ENCODE data around the gene ACVR2B.
A peak's percentile ranks its signal among the peaks of the same experiment; 100 is the strongest.

ACVR2B gene

DNA sequence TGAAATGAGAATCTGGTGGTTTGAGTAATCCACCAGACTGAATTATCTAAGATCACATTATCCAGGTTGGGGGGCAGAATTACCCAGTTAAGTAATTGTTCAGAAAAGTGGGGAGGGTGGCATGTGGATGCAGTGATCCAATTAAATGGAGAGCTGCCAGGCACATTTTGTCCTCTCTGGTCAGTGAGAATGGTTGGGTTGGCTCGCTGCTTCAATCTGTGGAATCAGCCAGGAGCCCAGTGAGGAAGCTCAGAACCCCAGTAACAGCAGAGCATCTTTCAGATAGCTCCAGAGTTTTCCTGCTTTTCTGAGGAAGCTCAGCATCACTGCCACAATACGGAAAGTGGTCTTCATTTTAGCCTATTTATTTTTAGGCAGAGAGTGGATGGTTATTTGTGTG lies 36.1 kb downstream of the ACVR2B start:
- no peak for DNase-seq

GRCh38 chr3:38490281-38491030 lies 36.8 kb downstream of the ACVR2B start:
- no peak for DNase-seq

- no peak for DNase-seq
These were observed 37.5 kb downstream of the ACVR2B start for GRCh38 chr3:38491215-38491614.

DNA sequence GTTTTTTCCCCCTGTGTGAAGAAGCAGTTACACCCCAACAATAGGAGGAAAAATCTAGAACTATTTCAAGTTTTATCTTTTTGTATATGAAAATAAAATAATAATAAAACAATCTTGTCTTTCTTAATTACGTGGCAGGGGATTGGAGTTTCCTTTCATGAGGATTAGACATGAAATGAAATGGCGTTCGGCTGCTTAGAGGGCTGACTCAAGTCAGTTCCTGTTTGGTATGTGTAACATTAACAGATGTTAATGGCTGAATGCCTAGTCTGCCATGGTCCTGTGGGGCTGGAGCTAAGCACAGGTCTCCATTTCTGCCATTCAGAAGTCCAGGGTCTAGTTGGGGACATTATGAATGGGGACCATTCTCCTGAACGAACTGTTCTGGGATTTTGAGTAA lies 39.3 kb downstream of the ACVR2B start:
- no peak for DNase-seq

- peak; percentile 95 for DNase-seq
These were observed 42.6 kb downstream of the ACVR2B start, which contains the start of gene EXOG for GRCh38 chr3:38496131-38496910. Gene EXOG (plus strand): TSS chr3:38496340. CDS start chr3:38496368, 28 bp downstream.

GRCh38 chr3:38497031-38497430 lies 43.3 kb downstream of the ACVR2B start:
- no peak for DNase-seq

- no peak for DNase-seq
These were observed 47.2 kb downstream of the ACVR2B start for GRCh38 chr3:38500688-38501417.

GRCh38 chr3:38507120-38507519 lies 53.4 kb downstream of the ACVR2B start:
- no peak for DNase-seq

GRCh38 chr3:38509732-38510131 lies 56.0 kb downstream of the ACVR2B start:
- DNase-seq = no peak

- DNase-seq = no peak
These were observed 56.9 kb downstream of the ACVR2B start for GRCh38 chr3:38510631-38511030.

DNA sequence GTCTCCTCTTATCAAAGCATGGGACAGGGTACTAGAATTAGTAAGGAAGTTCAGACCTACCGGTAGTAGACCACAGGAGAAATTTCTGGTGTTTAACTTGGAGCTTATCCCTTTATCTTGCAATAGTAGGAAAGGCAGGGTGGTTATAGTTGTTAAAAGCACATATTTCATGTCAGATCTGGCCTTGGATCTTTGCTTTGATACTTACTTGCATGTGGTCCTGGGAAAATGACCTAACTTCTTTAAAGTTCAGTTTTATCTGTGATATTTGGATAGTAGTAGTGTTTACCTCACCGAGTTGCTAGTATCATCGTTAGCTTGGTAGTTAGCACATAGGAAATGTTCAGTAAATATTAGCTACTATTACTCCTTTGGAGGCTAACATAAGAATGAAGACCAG lies 57.9 kb downstream of the ACVR2B start:
- no peak for DNase-seq

DNA sequence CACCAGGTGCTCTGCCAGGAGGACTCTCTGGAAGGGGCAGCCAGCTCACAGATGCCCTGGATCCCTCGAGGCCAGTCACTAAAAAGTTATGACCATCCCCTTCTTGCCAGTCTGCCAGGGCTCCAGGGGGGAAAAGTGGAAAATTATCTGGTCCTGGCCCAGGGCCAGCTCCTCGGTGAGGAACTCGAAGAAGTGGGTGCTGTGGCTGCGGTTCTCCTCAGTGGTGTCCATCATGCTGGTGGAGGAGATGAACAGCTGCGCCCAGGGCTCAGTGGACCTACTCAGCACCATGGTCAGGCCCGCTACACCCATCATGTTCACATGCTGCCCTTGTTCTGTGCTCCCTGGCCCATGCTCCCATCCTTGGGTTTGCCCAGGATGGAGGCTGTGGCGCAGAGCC lies 61.7 kb downstream of the ACVR2B start:
- DNase-seq = no peak

DNA sequence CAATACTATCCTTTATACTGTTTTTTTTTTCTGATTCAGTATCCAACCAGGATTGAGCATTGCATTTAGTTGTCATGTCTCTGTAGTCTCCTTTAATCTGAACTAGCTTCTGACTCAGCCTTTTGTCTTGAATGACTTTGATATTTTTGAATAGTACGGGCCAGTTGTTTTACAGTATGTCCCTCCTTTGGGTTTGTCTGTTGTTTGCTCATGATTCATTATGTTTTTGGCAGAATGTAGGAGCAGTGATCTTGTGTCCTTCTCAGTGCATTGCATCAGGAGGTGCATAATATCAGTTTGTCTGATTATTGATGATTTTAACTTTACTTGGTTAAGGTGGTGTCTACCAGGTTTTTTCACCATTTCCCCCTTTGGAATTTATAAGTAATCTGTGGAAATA lies 63.0 kb downstream of the ACVR2B start:
- DNase-seq = no peak

DNA sequence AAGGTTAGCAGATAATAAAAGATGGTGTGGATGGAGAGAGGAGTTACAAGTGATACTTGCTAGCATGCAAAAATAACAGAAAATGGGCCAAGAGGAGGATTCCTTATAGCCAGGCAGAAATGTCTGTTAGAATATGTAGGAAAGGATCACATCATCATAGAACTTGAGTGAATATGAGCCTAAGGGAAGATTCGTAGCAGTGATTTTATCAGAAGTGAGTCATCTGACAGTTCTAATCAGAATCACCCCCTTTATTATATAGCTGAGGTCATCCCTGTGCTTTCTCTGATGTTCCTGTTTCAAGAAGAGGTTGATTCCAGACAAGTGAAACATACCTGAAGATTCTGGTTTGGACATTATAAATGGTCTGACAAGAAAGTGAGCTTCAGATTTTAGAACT lies 65.3 kb downstream of the ACVR2B start:
- no peak for DNase-seq

- no peak for DNase-seq
These were observed 66.0 kb downstream of the ACVR2B start for GRCh38 chr3:38519651-38520050.

DNA sequence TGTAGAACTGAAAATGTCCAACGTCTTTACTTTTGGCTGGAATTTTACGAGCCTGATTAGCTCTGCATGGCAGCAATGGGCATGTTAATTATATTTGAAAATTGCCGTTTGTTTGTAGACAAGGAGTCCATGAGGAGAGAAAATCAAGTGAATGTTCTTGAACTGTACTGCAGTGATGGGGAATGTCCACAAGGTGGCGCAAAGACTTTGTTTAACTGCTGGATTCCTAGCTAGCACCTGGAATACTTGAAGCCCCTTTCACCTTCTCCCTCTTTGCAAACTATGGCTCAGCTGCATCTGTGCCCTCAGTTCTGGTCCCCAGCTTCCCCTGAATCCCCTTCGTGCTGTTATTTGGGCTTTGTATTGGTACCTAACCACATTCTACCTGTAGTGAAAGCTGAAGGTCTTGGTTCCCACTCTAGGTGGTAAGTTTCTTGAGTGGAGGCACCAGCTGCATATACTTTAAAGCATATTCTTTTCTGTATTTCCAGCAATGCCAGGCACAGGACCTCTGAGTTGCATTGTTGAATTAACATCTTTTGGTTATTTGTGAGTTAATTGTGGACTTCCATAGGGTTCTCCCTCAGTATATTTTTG lies 67.8 kb downstream of the ACVR2B start:
- DNase-seq = peak; percentile 60

GRCh38 chr3:38522002-38522401 lies 68.3 kb downstream of the ACVR2B start:
- no peak for DNase-seq

DNA sequence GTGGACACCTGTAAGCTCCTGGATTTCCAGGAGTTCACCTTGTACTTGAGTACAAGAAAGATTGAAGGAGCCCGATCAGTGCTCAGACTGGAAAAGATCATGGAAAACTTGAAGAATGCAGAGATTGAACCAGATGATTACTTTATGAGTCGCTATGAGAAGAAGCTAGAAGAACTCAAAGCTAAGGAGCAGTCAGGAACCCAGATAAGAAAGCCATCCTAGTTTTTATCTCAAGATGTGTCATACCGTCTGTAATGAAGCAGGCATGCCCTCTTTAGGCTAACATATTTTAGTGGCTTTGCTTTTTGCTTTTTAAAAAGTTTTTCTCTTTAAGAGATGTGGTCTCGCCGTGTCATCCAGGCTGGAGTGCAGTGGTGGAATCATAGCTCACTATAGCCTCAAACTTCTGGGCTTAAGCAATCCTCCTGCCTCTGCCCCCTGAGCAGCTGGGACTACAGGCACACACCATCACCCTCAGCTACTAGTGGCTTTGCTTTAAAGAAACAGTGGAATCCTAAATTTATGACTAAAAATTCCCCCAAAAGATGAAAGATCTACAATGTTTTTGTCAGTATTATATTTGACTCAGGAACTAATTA lies 70.5 kb downstream of the ACVR2B start:
- DNase-seq = no peak

DNA sequence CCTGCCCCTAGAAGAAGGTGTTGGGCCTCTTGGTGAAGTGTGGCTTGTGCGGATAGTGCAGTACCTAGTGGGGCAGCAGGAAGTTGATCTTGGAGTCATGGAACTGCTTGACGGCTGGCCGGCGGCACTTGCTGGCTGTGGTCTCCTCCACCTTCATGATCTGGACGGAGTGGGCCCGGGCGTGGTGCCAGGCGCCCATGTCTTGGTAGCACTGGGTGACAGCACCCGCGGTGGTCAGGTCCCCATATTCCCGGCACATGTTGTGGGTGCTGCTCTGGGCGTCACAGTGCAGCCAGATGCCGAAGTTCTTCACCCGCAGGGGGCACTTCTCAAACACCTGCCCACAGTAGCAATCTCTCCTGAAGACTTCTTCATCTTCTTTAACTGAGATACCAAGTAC lies 73.1 kb downstream of the ACVR2B start:
- DNase-seq = no peak

DNA sequence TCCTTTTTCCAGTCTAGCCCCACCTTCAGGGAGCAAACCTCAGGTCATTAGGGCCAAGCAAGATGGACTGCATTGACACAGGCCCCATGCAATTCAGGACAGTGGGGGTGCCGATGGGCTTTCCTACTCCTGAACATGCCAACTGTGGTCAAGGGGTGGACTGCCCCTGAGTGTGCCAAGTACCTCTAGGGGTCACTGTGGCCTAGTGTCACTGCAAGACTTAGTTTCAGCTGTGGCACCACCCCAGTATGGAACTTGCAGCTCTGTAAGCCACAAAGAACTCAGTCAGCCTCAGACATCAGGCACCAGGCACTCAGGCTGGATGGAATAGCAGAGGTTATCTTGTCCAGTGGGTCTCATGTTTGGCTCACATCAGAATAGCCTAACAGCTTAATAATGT lies 74.8 kb downstream of the ACVR2B start:
- DNase-seq = no peak

DNA sequence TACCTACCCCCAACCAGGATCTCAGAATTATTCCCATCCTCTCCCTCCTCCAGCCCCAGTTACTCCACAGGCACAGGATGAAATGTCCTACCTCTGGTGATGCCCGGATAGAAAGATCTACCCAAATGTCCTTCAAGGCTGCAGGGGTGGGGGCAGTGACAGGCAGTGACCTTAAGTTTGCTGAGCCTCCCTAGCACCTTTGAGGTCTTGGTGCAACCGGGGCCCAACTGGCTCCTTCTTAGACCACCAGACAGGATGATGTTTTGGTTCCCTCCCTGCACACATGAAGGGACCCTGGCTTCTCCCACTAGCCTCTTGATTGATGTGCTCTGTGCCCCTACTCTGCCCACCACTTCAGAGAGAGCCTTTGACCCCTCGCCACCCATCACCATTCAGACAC lies 78.8 kb downstream of the ACVR2B start:
- no peak for DNase-seq

GRCh38 chr3:38533285-38533976 lies 79.7 kb downstream of the ACVR2B start:
- no peak for DNase-seq
